A673 (cell line): ENCODE results near the gene CD96. TPM values are rescaled to one million over a fixed set of nuclear protein-coding genes. Genes with fewer than 3 reads are reported as not detected.

Experiments used
- BruUV-seq: library from RNA; stranded (reverse); fragments of 400-500 nt; replicated peaks from 2 replicates; lab custom pipeline; 2021; lab: Mats Ljungman, UMichigan
- CTCF ChIA-PET: fragments of 300-600 bp; sonication (Branson Sonifier 250); formaldehyde crosslinking; loops from one replicate; lab custom pipeline; 2022; ENCODE audit warnings: antibody characterized with exemption; lab: Charles Lee
- POLR2A ChIA-PET: fragments of 300-600 bp; sonication (Branson Sonifier 250); formaldehyde crosslinking; loops from one replicate; lab custom pipeline; 2022; ENCODE audit warnings: antibody characterized with exemption; ENCODE audit not compliant: low non-redundant PET; lab: Charles Lee
- DNase-seq: peaks from one replicate; pipeline ENCODE4 v3.0.0-alpha.2; 2015; ENCODE audit warnings: low spot score
- H3K27ac ChIP-seq: fragments of 200-600 bp; sonication (generic); 2 replicates; pipeline ENCODE4 v1.5.1; 2016; ENCODE audit warnings: mixed run types, low read depth, mild to moderate bottlenecking, mixed read lengths, antibody characterized with exemption, low read length; ENCODE audit not compliant: poor library complexity, severe bottlenecking
- H3K27me3 ChIP-seq: fragments of 200-600 bp; sonication (generic); replicated peaks from 2 replicates; pipeline ENCODE4 v1.6.1; 2017; ENCODE audit warnings: mixed run types, low read depth, mild to moderate bottlenecking, mixed read lengths, antibody characterized with exemption, low read length; ENCODE audit not compliant: insufficient read depth, poor library complexity
- H3K36me3 ChIP-seq: fragments of 200-600 bp; sonication (generic); 2 replicates; pipeline ENCODE4 v1.6.1; 2016; ENCODE audit warnings: mixed run types, mild to moderate bottlenecking, mixed read lengths, antibody characterized with exemption, low read length; ENCODE audit not compliant: insufficient read depth, poor library complexity, severe bottlenecking
- H3K4me1 ChIP-seq: fragments of 200-600 bp; sonication (generic); 2 replicates; pipeline ENCODE4 v1.6.1; 2017; ENCODE audit warnings: mixed run types, mild to moderate bottlenecking, mixed read lengths, antibody characterized with exemption, low read length; ENCODE audit not compliant: insufficient read depth, poor library complexity, severe bottlenecking
- H3K4me3 ChIP-seq: fragments of 200-600 bp; sonication (generic); 2 replicates; pipeline ENCODE4 v1.5.1; 2016; ENCODE audit warnings: low read depth, mixed run types, mild to moderate bottlenecking, mixed read lengths, low read length; ENCODE audit not compliant: poor library complexity, severe bottlenecking
- H3K9me3 ChIP-seq: fragments of 200-600 bp; sonication (generic); 2 replicates; pipeline ENCODE4 v1.6.1; 2016; ENCODE audit warnings: mixed run types, low read depth, mild to moderate bottlenecking, mixed read lengths, antibody characterized with exemption, low read length; ENCODE audit not compliant: poor library complexity, severe bottlenecking
- CTCF ChIP-seq: fragments of 300-800, 200-600 bp; sonication (generic); conservative IDR thresholded peaks from 2 replicates; pipeline ENCODE4 v1.5.1; 2017; ENCODE audit warnings: low read depth, mild to moderate bottlenecking, antibody characterized with exemption, low read length, moderate library complexity, mixed read lengths
- EZH2 ChIP-seq: fragments of 200-600 bp; sonication (generic); IDR thresholded peaks from 2 replicates; pipeline ENCODE4 v1.6.1; 2017; ENCODE audit warnings: borderline replicate concordance, low read depth, mild to moderate bottlenecking, mixed read lengths, antibody characterized with exemption, low read length; ENCODE audit not compliant: poor library complexity, severe bottlenecking
- intact Hi-C: fragments of 100-400 bp; cut with micrococcal nuclease; formaldehyde crosslinking; loops from one replicate; pipeline ENCODE4 v1.10.0; 2022; ENCODE audit not compliant: unreplicated experiment
- total RNA-seq: library from RNA; stranded (reverse); gene quantifications from 2 replicates; pipeline ENCODE4 v1.2.3, GENCODE V29; 2021

Gene CD96
- total RNA-seq, 1 experiment from 2014 or later = not detected

GRCh38 chr3:111581403-111582119 lies 39.6 kb downstream of the CD96 start:
- Histone ChIP-seq H3K27me3 (no peaks in the 10 kb centered on the region), H3K9me3 (no peaks in the 10 kb centered on the region), H3K4me1 (no peaks in the 10 kb centered on the region), H3K27ac (no peak overlapping the region), H3K36me3 (no peaks in the 10 kb centered on the region), H3K4me3 (no peak overlapping the region)
- ChIA-PET POLR2A (no interaction called here), CTCF (no interaction called here)
- no peak for DNase-seq
- intact Hi-C loops = no loop called here
- no TSS peak for BruUV-seq
- no peak for TF ChIP-seq EZH2
- no peak for TF ChIP-seq CTCF

GRCh38 chr3:111582120-111582474 lies 40.1 kb downstream of the CD96 start:
- Histone ChIP-seq H3K27me3 (no peaks in the 10 kb centered on the region), H3K36me3 (no peaks in the 10 kb centered on the region), H3K9me3 (no peaks in the 10 kb centered on the region), H3K4me3 (no peak overlapping the region), H3K27ac (no peak overlapping the region), H3K4me1 (no peaks in the 10 kb centered on the region)
- BruUV-seq = no TSS peak
- DNase-seq = no peak
- intact Hi-C loops = no loop called here
- CTCF ChIA-PET = no interaction called here
- POLR2A ChIA-PET = no interaction called here
- TF ChIP-seq EZH2 (no peak), CTCF (no peak)

DNA sequence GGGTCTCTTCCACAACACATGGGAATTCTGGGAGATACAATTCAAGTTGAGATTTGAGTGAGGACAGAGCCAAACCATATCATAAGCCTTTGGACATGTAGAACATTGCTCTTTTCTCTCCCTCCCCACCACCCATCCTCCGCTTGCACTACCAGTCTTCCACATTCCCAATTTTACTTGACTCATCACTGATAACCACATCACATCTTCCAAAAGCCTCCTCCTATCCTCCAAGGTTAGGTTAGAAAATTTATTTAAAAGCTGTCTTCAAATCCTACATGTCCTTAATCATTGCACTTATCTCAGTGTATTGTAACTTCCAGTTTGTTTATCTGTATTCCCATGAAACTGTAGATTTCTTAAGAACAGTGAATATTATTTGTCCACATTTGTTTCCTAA lies 42.7 kb downstream of the CD96 start:
- no peak for TF ChIP-seq EZH2
- no peak for TF ChIP-seq CTCF
- Histone ChIP-seq H3K27me3 (no peaks in the 10 kb centered on the region), H3K36me3 (no peaks in the 10 kb centered on the region), H3K4me3 (no peak overlapping the region), H3K27ac (no peak overlapping the region), H3K4me1 (no peaks in the 10 kb centered on the region), H3K9me3 (no peaks in the 10 kb centered on the region)
- no peak for DNase-seq
- no TSS peak for BruUV-seq
- ChIA-PET CTCF (no interaction called here), POLR2A (no interaction called here)
- intact Hi-C loops = no loop called here
